G401 (cell line): Measurements from ENCODE around the gene VPS8. TPM values are rescaled to one million over a fixed set of nuclear protein-coding genes. Genes with fewer than 3 reads are reported as not detected.

ENCODE experiments used
- DNase-seq: peaks from one replicate; pipeline ENCODE4 v3.0.0-alpha.2; 2015; ENCODE audit warnings: low spot score
- in situ Hi-C: cut with HindIII; loops from 2 replicates; pipeline ENCODE4 v1.10.0; 2016; ENCODE audit warnings: low sequenced_read_pairs, mixed read lengths
- total RNA-seq: library from RNA; depleted of rRNA; stranded (reverse); fragments of >200 nt; shearing (Covaris generic); gene quantifications from 2 replicates; pipeline ENCODE4 v1.2.3, GENCODE V29; 2014

The VPS8 gene
- total RNA-seq, 1 experiment from 2014 or later: 38.4 TPM

DNA sequence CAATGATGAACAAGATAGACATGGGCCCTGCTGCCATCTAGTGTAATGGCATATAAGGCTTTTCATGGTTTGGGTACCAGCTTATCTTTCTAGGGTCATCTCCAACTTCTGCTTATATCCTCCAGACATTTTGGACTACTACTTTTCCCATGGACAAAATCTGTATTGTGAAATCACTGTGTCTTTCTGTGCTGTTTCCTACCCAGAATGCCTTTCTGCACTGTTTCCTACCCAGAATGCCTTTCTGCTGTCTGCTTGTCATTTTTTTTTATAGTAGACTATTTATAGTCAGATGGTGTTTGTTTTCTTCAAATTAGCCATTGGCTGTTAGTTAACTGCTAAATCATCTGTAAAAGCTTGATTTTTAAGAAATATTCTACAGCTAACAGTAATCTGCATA, 20.1 kb downstream of the VPS8 start:
- no peak for DNase-seq
- in situ Hi-C loops: no loop called here

DNA sequence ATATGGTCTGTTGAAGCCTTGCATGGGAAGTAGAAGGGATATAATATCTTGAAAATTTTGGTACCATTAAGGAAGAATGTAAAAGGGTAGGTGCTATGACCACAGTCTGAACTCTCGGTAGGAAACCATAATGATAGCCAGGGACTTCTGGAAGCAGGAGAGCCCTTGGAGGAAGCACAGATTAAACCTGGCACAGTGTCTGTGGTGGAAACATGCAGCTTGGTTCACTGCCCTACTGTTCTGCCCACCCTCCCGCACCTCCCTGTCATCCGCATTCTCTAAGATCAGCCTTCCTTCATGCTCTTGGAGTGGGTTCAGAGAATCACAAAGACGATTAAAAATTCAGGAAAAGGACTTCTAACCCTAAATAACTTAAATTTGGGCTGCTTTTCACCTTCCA, 20.9 kb downstream of the VPS8 start:
- in situ Hi-C loops: no loop called here
- DNase-seq: peak; percentile 4

DNA sequence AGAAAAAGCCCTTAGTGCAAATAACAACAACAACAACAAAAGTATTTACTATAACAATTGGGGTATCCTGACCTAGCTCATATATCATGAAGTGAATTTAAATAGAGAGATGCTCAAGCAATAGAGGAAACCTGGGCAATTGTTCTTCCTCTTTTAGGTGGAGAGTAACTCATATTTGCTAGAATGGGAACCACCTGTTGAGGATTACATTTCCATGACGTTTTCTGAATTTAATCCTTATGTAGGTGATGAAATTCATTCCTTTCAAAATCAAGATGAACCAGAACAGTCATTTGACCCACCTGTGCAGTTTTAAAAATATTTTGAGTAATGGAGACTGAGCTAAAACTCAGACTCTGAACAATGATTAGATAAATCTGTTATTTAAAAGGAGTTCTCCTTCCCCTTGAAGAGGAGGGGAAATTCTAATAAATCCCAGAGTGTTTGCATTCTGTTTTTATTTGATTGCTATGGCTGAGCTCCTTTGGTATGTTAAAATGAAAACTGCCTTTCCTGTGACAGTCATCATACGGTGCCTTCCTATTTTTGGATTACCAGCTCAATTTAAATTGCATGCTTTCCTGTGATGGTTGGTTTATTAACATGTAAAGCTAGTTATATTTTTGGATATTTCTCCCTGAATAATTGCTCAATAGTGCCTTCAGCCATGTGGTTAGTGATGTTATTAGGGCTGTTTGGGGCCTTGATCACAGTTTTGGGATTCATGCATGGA, 24.3 kb downstream of the VPS8 start:
- in situ Hi-C loops: no loop called here
- no peak for DNase-seq

DNA sequence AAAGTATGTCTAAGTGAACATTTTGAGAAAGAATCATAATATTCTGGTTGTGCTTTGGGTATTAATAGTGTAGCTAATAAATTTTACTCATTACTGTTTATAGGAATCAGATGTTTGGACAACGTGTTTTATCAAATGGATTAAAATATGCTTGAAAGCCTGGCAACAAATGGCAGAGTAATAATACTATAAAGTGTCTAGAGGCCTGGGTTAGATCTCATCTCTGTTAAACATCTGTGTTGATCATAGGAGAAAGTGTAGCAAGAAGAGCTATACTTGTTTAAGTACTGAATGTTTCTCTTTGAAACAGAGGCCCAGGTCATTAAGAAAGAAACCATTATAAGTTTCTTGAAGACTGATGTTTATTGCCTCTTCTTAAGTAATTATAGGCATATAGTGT, 30.5 kb downstream of the VPS8 start:
- DNase-seq: no peak
- in situ Hi-C loops: no loop called here

DNA sequence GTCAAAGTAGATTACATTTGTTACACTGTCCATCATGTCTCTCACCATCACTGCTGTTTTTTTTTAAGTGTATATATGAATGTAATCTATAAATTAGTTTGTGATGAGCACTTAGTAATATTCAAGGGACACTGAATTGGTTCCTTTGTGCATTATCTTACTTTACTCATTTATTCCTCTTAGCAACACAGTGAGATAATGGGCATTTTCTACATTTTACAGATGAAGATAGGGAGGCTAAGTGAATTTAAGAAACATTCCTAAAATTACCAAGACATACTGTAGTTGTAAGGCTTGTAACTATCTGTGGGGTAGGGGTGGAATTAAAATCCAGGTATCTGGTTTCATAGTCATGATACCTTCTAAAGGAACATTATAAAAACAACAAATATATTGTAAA, 33.9 kb downstream of the VPS8 start:
- in situ Hi-C loops: no loop called here
- no peak for DNase-seq

DNA sequence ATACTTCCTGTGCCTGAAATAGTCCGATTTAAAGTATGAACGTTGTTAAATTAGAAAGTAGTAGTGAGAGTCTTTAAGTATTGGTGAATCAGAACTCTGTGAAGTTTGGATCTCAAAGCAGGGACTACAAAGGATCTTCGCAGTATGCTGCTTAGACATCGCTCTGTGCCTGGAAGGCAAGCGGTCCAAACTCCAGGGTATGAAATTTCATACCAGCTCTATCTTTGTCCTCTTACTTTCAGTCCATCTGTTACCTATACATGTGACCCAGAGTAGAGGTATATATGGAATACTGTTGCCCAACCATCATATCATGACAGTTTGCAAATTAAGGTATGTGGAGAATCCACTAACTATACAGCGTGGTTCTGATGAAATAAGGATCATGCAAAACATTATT, 34.5 kb downstream of the VPS8 start:
- no peak for DNase-seq
- in situ Hi-C loops: no loop called here

DNA sequence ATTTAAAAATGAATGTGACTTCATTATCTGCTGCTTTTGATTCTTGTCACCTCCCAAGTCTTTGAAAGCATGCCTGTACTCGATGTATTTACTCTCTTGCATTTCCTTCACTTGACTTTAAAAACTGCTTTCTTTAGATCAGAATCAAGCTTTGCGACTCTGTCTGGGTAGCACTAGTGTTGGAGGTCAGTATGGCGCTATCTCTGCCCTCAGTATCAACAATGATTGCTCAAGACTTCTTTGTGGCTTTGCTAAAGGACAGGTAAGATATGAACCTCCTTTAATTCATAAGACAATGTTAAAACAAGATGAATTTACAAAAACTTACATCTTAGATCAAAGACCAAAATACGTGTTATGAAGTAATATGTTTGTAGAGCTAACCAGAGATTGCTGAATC, 37.0 kb downstream of the VPS8 start:
- in situ Hi-C loops: no loop called here
- no peak for DNase-seq

DNA sequence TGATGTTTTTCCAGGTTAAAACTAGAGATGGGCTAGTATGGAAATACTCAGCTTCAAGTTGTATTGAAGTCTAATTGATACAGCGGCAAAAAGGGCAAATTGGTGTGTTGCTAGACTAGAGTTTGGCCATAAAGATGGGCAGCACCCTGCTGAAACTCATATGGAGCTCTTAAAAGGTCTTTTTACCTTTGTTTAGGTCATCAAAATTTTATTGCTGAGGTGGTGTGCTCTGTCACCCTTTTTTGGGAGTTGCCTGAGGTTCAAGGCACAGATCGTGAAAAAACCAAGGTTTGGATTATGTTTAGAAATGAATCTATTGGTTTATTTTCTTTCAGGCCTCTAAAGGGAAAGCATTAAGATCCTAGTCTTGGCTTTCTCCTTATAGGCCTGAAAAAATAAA, 38.2 kb downstream of the VPS8 start:
- in situ Hi-C loops: no loop called here
- DNase-seq: no peak

DNA sequence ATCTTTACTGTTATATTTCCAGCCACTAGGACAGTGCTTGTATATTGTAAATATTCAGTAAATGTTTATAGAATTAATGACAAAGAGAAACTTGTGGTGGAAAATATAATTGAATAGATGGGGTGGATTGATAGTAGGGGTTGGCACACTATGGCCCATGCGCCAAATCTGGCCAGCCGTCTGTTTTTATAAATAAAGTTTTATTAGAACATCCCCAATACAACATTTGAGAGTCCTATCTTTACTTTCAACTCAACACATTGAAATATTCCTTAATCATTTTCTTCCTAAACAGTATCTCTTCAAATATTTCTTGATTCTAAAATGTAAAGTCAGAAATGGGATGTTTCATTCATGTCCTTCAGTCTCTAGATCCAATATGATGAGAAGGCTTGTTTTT, 45.1 kb downstream of the VPS8 start:
- DNase-seq: no peak

DNA sequence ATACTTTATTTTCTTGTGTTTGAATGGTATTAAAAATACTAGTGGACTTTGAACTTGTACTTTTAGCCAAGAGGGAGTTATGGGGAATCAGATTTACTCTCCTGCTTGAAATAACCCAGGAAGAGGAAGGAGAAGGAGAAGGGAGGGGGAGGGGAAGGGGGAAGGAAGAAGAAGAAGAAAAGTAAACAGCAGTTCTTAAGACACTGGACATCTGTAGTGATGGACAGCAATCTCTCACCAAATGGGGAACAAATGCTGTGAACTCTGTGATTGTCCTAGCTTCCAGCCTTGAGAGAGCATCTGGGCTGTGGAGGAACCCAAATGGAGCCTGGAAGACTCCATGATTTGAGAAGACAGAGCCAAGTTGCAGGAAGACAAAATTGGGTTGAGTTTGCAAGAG, 52.0 kb downstream of the VPS8 start:
- no peak for DNase-seq
- in situ Hi-C loops: no loop called here

More for the DNA sequence above, 45.1 kb downstream of the VPS8 start:
- in situ Hi-C loops: no loop called here

DNA sequence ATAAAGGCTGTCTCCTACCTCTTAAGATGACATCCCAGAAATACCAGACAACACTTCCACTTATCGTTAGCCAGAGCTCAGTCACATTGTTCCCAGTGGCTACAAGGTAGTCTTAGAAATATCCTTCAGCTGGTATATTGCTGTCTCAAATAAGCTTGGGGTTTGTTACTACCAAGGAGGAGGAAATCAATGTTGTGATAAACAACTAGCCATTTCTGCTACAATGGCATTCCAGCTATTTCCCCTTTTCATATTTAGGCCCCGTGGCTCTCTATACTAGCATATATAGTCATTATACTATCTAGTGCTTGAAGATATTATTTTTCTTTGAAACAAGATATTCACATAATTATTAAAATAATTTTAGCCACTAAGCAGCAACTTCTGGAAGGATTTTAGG, 56.5 kb downstream of the VPS8 start:
- no peak for DNase-seq
- in situ Hi-C loops: no loop called here

DNA sequence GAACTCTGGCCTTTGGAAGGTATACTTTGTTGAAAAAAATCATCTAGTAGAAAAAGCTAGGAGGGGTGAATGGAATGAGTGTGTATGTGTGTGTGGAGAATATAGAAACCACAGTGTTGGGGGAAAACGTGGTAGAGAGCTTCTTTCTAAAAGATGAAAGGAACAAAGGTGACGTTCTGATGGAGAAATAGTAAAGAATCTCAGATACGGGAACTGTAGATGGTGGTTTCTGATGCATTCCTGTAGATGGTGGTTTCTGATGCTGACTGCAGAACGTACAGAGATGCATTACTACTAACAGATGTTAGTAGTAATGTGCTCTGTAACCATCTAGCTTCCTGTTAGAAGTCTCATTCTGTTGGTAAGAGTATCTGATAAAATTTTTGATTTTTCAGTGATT, 60.2 kb downstream of the VPS8 start:
- DNase-seq: no peak
- in situ Hi-C loops: no loop called here

DNA sequence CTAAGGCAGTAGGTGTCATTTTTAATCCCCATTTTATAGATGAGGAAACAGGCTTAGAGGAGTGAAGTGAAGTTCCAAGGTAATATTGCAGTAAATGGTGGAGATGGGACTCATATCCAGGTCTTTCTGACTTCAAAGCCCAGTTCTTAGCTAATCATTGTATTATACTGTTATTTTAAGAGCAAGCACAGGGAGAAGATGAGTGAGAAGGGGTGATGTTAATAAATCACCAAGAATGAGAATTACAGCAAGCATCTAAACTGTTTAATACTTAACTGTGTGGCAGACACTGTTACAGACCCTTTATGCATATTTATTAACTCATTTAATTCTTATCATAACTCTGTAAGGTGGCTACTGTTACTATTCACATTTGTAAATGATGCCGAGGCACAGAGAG, 61.2 kb downstream of the VPS8 start:
- DNase-seq: no peak
- in situ Hi-C loops: no loop called here

DNA sequence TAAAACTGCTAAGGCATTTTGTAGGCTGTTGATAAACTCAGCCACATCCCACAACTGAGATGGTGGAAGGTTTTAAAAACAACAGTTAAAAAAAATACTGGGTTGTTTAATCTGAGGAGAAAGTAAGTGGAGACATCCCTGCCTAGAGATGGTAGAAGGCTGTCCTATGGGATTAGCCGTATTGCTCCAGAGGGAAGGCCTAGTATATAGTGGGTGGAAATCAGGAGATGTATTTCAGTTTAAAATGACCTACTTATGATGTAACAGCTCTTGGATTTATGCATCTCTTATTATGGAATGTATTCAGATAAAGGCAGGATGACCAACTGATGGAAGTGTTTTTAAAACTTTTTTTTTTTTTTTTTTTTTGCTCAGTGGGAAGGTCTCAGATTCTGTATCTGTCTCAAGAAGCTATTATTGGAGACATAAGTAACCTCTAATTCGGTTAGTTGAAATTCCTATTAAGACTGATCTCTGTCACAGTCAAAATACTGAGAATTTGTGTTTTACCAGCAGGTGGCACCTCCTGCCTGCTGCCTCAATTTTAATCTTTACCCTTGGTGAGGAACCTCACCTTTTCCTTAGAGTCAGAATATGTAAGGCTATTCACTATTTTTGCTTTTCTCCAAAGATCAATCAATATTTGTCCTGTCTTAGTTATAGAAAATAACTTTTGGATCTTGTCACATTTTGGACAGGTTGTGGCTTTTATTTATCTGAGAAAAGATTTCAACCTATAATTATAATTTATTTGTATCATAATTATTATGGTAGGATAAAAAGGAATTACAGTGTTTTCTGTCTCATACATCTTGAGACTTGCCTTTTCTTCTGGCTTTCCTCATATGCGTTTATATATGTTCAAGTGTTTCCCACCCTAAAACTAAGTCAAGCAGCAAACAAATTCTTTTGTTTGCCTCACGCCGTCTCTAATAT, 63.0 kb downstream of the VPS8 start:
- in situ Hi-C loops: no loop called here
- DNase-seq: peak; percentile 59

DNA sequence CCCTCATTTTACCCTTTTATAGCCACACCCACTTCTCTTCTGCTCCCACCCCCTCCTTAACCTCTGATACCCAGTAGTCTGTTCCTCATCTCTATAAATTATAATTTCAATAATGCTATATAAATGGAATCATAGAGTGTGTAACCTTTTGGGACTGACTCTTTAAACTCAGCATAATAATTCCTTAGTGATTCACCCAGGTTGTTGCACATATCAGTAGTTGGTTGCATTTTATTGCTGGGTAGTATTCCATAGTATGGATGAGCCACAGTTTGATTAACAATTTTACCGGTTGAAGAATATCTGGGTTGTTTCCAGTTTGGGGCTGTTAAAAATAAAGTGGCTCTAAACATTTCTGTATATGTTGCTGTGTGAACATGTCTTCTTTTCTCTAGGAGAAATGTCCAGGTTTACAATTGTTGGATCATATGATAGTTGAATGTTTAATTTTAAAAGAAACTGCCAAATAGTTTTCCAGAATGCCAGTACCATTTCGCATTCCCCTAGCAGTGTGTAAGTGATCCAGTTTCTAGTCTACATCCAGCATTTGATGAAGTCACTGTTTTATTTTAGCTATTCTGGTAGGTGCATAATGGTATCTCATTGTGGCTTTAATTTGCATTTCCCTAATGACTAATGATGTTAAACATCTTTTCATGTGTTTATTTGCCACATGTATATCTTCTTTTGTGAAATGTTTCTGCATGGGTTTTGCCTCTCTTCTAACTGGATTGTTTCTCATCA, 68.5 kb downstream of the VPS8 start:
- in situ Hi-C loops: no loop called here
- no peak for DNase-seq

DNA sequence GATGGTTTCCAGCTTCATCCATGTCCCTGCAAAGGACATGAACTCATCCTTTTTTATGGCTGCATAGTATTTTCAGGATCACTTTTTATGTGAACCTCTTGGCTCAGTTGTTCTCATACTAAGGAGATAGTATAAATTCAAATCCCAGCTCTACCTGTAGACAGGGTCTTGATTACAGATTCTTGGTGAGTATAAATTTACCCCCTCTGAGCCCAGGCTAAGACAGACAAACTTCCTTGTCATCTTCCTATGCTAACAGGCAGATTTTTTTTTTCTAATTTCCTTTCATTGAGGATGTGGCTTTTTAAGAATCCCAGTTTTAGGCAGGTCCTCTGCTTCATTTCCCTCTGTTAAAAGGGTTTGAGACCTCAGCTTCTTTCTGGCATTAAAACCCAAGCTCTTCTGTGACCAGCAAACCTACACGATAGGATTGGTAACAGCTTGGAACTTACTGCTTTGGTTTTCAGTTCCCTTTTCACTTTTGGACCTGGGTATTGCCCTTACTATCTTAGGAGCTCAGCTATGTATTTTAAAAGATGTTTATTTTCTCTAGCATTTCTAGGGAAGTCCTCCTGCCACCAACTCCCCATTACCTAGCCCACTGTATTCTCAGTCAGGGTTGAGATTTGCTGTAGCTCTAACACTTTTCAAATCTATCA, 72.5 kb downstream of the VPS8 start:
- in situ Hi-C loops: no loop called here
- DNase-seq: no peak

DNA sequence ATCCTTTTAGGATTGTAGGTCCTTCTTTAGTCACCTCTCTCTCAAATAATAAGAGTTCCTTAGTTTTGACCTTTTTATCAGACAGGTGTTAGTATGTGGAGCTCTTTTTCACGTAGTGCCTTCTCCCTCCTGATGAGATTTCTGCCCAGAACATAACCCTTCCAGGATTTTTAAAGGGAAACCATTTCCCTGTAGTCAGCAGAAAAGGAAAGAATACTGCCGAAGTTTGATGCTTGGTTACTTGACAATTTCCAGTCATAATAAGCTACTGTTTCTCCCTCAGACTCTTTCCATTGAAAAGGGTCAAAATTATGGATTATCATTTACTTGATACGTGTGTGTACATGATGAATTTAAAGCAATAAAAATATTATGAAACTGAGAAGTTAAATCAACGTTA, 73.1 kb downstream of the VPS8 start:
- in situ Hi-C loops: no loop called here
- DNase-seq: no peak

DNA sequence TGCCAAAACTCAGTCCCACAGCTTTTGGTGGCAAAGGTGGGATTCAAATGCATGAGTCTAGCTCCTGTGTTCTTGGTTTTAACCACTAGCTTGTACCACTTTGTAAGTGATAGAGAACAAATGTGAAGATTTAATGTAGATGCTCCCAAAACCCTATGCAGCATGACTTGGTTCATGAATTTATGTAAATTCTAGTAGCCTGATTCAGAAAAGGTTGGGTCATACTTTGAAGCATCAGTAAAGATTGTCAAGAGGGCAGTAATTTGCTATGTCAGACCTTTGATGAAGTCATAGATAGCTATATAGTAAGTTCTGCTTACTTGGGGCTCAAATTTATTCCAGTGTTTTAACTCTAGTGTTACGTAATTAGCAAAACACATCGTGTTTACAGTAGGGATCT, 75.6 kb downstream of the VPS8 start:
- DNase-seq: no peak
- in situ Hi-C loops: no loop called here

DNA sequence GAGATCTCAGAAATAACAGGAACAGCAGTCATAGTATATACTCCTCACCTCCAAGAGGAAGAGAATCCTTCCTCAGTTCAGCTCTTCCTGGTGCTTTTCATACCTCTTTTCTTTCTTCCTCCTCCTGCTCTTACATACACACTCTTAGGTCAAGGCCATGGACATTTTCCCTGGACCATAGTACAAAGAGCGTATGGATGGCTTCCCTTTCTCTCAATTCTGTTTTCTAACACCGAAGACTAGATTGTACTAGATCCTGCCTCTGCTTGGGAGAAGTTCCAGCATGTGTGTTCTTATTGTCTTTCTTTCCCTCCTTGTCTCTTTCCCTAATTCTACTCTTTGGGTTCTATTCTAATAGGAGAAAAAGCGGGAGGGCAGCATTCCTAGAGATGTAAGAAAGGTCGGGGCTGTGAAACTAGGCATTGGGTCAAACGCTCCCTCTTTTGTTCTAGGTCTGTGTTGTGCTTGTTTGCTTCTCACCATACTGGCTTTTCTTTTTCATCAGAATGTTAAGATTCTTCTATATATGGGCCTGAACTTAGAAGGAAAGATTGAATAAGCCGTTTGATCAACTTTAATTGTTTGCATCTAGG, 77.4 kb downstream of the VPS8 start:
- in situ Hi-C loops: no loop called here
- no peak for DNase-seq
